Upper lobe of right lung (tissue), 1 donor: Measurements from ENCODE around the gene RXFP3. TPM values are rescaled to one million over a fixed set of nuclear protein-coding genes. Genes with fewer than 3 reads are reported as not detected.
A peak's percentile ranks its signal among the peaks of the same experiment; 100 is the strongest.

ENCODE experiments used
- ATAC-seq: fragments of 200-7000 bp; cut with Tn5 transposase; one replicate; pipeline ENCODE4 v1.9.1; 2020; ENCODE audit warnings: mild to moderate bottlenecking, moderate library complexity
- DNase-seq: peaks from one replicate; pipeline ENCODE4 v3.0.0-alpha.2; 2020
- H3K27ac ChIP-seq: fragments of 200-600 bp; one replicate; pipeline ENCODE4 v1.8.0; 2022
- H3K27me3 ChIP-seq: fragments of 200-600 bp; one replicate; pipeline ENCODE4 v1.8.0; 2022; ENCODE audit warnings: mild to moderate bottlenecking
- H3K36me3 ChIP-seq: fragments of 200-600 bp; one replicate; pipeline ENCODE4 v1.8.0; 2022
- H3K4me1 ChIP-seq: fragments of 200-600 bp; one replicate; pipeline ENCODE4 v1.8.0; 2022
- H3K4me3 ChIP-seq: fragments of 200-600 bp; one replicate; pipeline ENCODE4 v1.8.0; 2022; ENCODE audit warnings: mild to moderate bottlenecking
- H3K9me3 ChIP-seq: fragments of 200-600 bp; one replicate; pipeline ENCODE4 v1.8.0; 2022
- CTCF ChIP-seq: fragments of 200-600 bp; IDR thresholded peaks from one replicate; pipeline ENCODE4 v1.8.0; 2022; ENCODE audit warnings: antibody characterized with exemption
- intact Hi-C: fragments of 100-400 bp; cut with DNase I; formaldehyde crosslinking; loops from one replicate; pipeline ENCODE4 v1.11.0; 2022
- long read RNA-seq: library from polyadenylated mRNA; unstranded; transcript quantifications from one replicate; pipeline ENCODE4 v2.0.0, GENCODE V29; 2021
- total RNA-seq: library from RNA; stranded (reverse); fragmentation: NEBNext Ultra II Directional; extraction: Animal tissue kit (Norgen Biotek cat#: 25700); gene quantifications from one replicate; pipeline ENCODE4 v1.2.1, GENCODE V29; 2021
- donor health status: DM: no; HTN: yes; CAD: no; lungs with severe emphysema.

The RXFP3 gene
- not detected for total RNA-seq
- long read RNA-seq = 0 reads

GRCh38 chr5:33936381-33937016 is at the start of gene RXFP3:
Gene RXFP3 (plus strand): TSS chr5:33936386. CDS start chr5:33936741, 355 bp downstream.
- intact Hi-C loops = loop anchor here (5.0 kb wide), 1 partner anchor 499 kb away; no protein-coding TSS in a partner anchor
- Histone ChIP-seq H3K4me3 (peak within 1 kb of the TSS; percentile 28), H3K27ac (no peak within 1 kb of the TSS), H3K4me1 (peaks cover 10% of the 10 kb centered on the region), H3K9me3 (no peaks in the 10 kb centered on the region), H3K36me3 (no peaks in the 10 kb centered on the region), H3K27me3 (peaks cover 59% of the 10 kb centered on the region)
- ATAC-seq (peak; percentile 8), DNase-seq (no peak)
- TF ChIP-seq CTCF = no peak

- Histone ChIP-seq H3K27me3 (peaks cover 3% of the 10 kb centered on the region), H3K4me3 (no peak overlapping the region), H3K27ac (no peak overlapping the region), H3K4me1 (peaks cover 2% of the 10 kb centered on the region), H3K9me3 (no peaks in the 10 kb centered on the region), H3K36me3 (no peaks in the 10 kb centered on the region)
- no peak for ATAC-seq
- intact Hi-C loops = no loop called here
- no peak for TF ChIP-seq CTCF
- DNase-seq = no peak
Observed at GRCh38 chr5:33887268-33887667, 48.9 kb upstream of the RXFP3 start.

- ATAC-seq = peak; percentile 19
- peaks cover 8% of the 10 kb centered on the region for H3K27me3 ChIP-seq
- no peak for TF ChIP-seq CTCF
Observed at GRCh38 chr5:33888587-33888986, 47.6 kb upstream of the RXFP3 start.

GRCh38 chr5:33890131-33891032 is 45.8 kb upstream of the RXFP3 start:
- H3K27me3 ChIP-seq = peaks cover 11% of the 10 kb centered on the region
- H3K27ac ChIP-seq = peak overlapping the region; percentile 36
- peaks cover 6% of the 10 kb centered on the region for H3K4me1 ChIP-seq
- no peaks in the 10 kb centered on the region for H3K36me3 ChIP-seq
- intact Hi-C loops = no loop called here
- no peak for DNase-seq
- H3K9me3 ChIP-seq = no peaks in the 10 kb centered on the region
- peak; percentile 7 for ATAC-seq
- no peak for TF ChIP-seq CTCF
- peak overlapping the region; percentile 52 for H3K4me3 ChIP-seq

More at GRCh38 chr5:33888587-33888986, 47.6 kb upstream of the RXFP3 start:
- intact Hi-C loops = no loop called here
- DNase-seq = no peak
- Histone ChIP-seq H3K4me1 (peaks cover 6% of the 10 kb centered on the region), H3K27ac (peak overlapping the region; percentile 36), H3K36me3 (no peaks in the 10 kb centered on the region), H3K9me3 (no peaks in the 10 kb centered on the region), H3K4me3 (peak overlapping the region; percentile 52)

GRCh38 chr5:33891446-33891787 is 44.8 kb upstream of the RXFP3 start:
- Histone ChIP-seq H3K27me3 (peaks cover 11% of the 10 kb centered on the region), H3K4me3 (peak overlapping the region; percentile 52), H3K9me3 (no peaks in the 10 kb centered on the region), H3K36me3 (no peaks in the 10 kb centered on the region), H3K4me1 (peaks cover 6% of the 10 kb centered on the region), H3K27ac (peak overlapping the region; percentile 30)
- intact Hi-C loops = no loop called here
- no peak for TF ChIP-seq CTCF
- no peak for ATAC-seq
- no peak for DNase-seq
